Mucosa of stomach (tissue), 1 donor: Measurements from ENCODE around the gene OR5W2.
"Not testable (repeated sequence)": the region's sequence is repeated elsewhere in the genome, so short reads cannot be mapped to it uniquely, and the experiment has no call there.

Experiments
- H3K27me3 ChIP-seq: one replicate; pipeline ENCODE4 v1.7.0; 2013; ENCODE audit warnings: mild to moderate bottlenecking, low read length; ENCODE audit not compliant: control insufficient read depth, insufficient read depth
- H3K36me3 ChIP-seq: one replicate; pipeline ENCODE4 v1.7.0; 2013; ENCODE audit warnings: low read length; ENCODE audit not compliant: control insufficient read depth, insufficient read depth
- H3K4me1 ChIP-seq: one replicate; pipeline ENCODE4 v1.7.0; 2013; ENCODE audit warnings: mild to moderate bottlenecking, low read length; ENCODE audit not compliant: control insufficient read depth, insufficient read depth
- H3K4me3 ChIP-seq: one replicate; pipeline ENCODE4 v1.7.0; 2013; ENCODE audit warnings: low read length
- H3K9ac ChIP-seq: one replicate; pipeline ENCODE4 v1.7.0; 2013; ENCODE audit warnings: mild to moderate bottlenecking, low read length, moderate library complexity
- H3K9me3 ChIP-seq: one replicate; pipeline ENCODE4 v1.7.0; 2013; ENCODE audit warnings: mild to moderate bottlenecking, low read length, moderate library complexity; ENCODE audit not compliant: control insufficient read depth
- donor health status: Pancreatic carcinoma.

Gene OR5W2

DNA sequence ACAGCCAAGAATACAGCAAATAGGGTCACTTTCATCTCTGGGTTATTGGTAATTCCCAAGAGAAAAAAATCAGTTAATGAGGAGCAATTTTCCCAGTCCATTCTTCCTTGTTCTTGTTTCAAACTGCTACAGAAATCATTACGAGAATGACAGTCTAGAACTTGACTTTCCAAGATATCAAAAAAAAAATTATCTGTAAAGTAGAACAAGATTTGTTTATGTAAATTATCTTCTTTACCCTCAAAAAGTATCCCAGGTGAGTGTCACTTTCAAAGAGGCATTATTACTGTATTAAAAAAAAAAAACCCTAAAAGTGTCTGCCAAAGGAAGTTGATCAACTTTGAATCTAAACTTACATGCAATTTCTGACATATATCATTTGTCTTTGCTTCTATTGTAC, at the start of gene OR5W2:
Gene OR5W2, minus strand, starts transcription at position 101 of the 400 bp plus-strand sequence. Its CDS starts 0 bp downstream, at position 101.
- Histone ChIP-seq H3K9me3 (no peaks in the 10 kb centered on the region), H3K4me3 (no peak within 1 kb of the TSS), H3K27me3 (no peaks in the 10 kb centered on the region), H3K4me1 (no peaks in the 10 kb centered on the region), H3K36me3 (no peaks in the 10 kb centered on the region), H3K9ac (no peak within 1 kb of the TSS)

- H3K27me3 ChIP-seq, result no peaks in the 10 kb centered on the region
- no peak overlapping the region for H3K4me3 ChIP-seq
- H3K4me1 ChIP-seq, result no peaks in the 10 kb centered on the region
- no peaks in the 10 kb centered on the region for H3K36me3 ChIP-seq
- H3K9ac ChIP-seq, result no peak overlapping the region
- H3K9me3 ChIP-seq, result no peaks in the 10 kb centered on the region
Measured at GRCh38 chr11:55956521-55956920, 42.1 kb upstream of the OR5W2 start.

DNA sequence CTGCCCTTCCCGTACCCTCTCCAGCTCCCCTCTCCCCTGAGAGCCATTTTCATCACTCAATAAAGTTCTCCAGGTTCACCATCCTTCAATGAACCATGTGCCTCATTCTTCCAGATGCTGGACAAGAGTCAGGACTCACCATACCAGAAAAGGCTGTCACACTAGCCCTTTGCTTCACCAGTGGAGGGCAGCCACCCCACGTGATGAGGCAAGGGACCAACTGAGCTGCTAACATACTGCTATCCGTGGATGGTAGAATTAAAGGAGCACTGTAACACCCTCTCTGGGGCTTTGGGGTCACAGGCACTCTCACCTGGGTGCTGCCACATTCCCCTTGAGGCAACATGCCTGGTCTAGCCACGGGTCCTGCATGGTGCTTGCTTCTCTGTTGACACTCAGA, 34.9 kb upstream of the OR5W2 start:
- Histone ChIP-seq H3K27me3 (no peaks in the 10 kb centered on the region), H3K4me3 (no peak overlapping the region), H3K9ac (no peak overlapping the region), H3K4me1 (no peaks in the 10 kb centered on the region), H3K9me3 (no peaks in the 10 kb centered on the region), H3K36me3 (no peaks in the 10 kb centered on the region)

- Histone ChIP-seq H3K27me3 (no peaks in the 10 kb centered on the region), H3K4me1 (no peaks in the 10 kb centered on the region), H3K36me3 (no peaks in the 10 kb centered on the region), H3K9ac (no peak overlapping the region), H3K4me3 (no peak overlapping the region), H3K9me3 (no peaks in the 10 kb centered on the region)
Measured at GRCh38 chr11:55942785-55943392, 28.5 kb upstream of the OR5W2 start.

GRCh38 chr11:55936300-55936699, 21.9 kb upstream of the OR5W2 start, which contains the start of gene OR5I1:
Gene OR5I1, minus strand, starts transcription at chr11:55936400. Its CDS starts 0 bp downstream, at chr11:55936400.
- H3K9ac ChIP-seq, result no peak within 1 kb of the TSS
- no peaks in the 10 kb centered on the region for H3K36me3 ChIP-seq
- H3K4me3 ChIP-seq, result no peak within 1 kb of the TSS
- H3K27me3 ChIP-seq, result no peaks in the 10 kb centered on the region
- H3K9me3 ChIP-seq, result no peaks in the 10 kb centered on the region
- no peaks in the 10 kb centered on the region for H3K4me1 ChIP-seq

GRCh38 chr11:55920537-55920936, 6.2 kb upstream of the OR5W2 start:
- Histone ChIP-seq H3K4me1 (no peaks in the 10 kb centered on the region), H3K4me3 (no peak overlapping the region), H3K36me3 (no peaks in the 10 kb centered on the region), H3K27me3 (no peaks in the 10 kb centered on the region), H3K9ac (no peak overlapping the region), H3K9me3 (no peaks in the 10 kb centered on the region)

DNA sequence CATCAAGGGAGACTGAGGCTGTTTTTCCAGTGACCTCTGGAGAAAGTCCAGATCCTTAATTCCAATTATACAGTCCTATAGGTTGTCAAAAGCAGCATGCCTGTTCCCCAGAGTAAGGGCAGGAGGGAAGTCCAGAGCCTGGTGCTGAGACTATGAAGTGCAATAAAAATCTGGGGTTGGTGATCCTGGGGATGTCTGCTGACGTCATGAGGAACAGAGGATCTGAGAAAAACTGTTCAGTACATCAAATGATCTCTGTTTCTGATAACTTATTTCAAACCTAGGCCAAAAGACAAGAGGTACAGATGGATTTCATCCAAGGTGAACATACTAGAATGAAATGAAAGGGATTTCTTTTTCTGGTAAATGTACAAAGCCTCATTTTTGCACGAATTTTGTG, 12.1 kb downstream of the OR5W2 start:
- no peaks in the 10 kb centered on the region for H3K27me3 ChIP-seq
- no peaks in the 10 kb centered on the region for H3K36me3 ChIP-seq
- H3K9ac ChIP-seq, result no peak overlapping the region
- H3K4me3 ChIP-seq, result no peak overlapping the region
- H3K4me1 ChIP-seq, result no peaks in the 10 kb centered on the region
- no peaks in the 10 kb centered on the region for H3K9me3 ChIP-seq

DNA sequence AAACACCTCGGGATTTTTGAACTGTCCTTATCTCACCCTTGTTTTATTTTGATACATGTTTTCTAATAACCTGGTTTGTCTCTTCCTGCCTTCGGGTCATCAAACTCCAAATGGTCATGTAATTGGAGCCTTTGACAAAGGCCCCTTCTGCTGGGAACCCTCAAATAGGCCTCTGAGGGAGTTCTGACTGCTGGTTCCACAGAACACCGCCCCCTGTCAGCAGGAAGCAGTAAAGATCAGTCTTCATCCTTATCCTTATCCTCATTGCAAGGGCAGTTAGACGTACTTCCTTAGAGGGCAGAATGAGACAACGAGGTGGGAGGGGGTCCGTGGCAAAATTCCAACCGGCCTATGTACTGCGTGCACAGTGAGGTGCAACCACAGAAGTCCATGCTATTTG, 19.2 kb downstream of the OR5W2 start:
- Histone ChIP-seq H3K27me3 (no peaks in the 10 kb centered on the region), H3K4me1 (no peaks in the 10 kb centered on the region)

GRCh38 chr11:55885481-55885880, 28.9 kb downstream of the OR5W2 start:
- not testable (repeated sequence) for H3K36me3 ChIP-seq, H3K27me3 ChIP-seq, H3K9me3 ChIP-seq, H3K9ac ChIP-seq, H3K4me1 ChIP-seq, H3K4me3 ChIP-seq

More for the DNA sequence above, 19.2 kb downstream of the OR5W2 start:
- Histone ChIP-seq H3K36me3 (no peaks in the 10 kb centered on the region), H3K9ac (no peak overlapping the region), H3K9me3 (no peaks in the 10 kb centered on the region), H3K4me3 (no peak overlapping the region)

DNA sequence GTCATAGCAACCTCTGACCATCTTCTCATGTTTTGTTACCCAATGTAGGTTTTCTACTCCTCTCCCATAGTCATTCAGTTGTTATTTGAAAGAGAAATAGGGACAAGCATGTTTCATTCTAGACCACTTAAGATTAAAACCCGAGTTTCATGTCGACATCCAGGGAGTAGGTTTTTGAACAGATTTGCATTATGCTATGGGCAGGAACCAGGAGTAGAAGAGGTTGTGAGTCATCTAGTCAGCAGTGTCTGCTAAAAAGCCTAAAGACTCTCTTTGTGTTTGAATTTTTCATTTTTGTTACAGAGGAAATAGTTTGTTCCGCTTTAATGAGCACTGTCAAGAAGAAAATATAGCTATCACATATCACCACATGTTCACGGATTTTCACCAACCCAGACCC, 29.4 kb downstream of the OR5W2 start:
- not testable (repeated sequence) for H3K4me1 ChIP-seq

DNA sequence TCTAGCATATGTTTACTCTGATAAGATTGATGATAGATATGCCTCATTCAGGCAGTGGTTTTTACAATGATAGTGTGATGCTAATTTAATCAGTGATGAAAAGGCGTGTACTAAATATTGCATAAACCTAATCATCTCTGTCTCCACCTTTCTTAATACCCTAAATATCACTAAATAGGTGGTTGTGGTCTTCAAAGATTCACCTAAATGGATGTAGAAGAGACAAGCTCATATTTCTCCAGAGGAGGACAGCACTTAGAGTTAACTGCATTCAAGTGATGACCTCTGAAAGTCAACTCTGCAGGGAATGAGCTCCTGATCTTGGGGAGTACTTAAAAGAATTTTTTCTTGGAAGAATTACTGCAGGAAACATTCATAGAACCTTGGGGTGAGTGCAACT, 31.4 kb downstream of the OR5W2 start, which contains the start of gene TRIM51:
Gene TRIM51, plus strand, starts transcription at position 301 of the 400 bp plus-strand sequence. CDS start 2,132 bp downstream, outside the sequence.
- not testable (repeated sequence) for H3K27me3 ChIP-seq, H3K36me3 ChIP-seq, H3K4me3 ChIP-seq, H3K4me1 ChIP-seq, H3K9me3 ChIP-seq, H3K9ac ChIP-seq

More for the DNA sequence above, 29.4 kb downstream of the OR5W2 start:
- H3K9ac ChIP-seq, H3K36me3 ChIP-seq, H3K9me3 ChIP-seq, H3K27me3 ChIP-seq, H3K4me3 ChIP-seq: not testable (repeated sequence)

DNA sequence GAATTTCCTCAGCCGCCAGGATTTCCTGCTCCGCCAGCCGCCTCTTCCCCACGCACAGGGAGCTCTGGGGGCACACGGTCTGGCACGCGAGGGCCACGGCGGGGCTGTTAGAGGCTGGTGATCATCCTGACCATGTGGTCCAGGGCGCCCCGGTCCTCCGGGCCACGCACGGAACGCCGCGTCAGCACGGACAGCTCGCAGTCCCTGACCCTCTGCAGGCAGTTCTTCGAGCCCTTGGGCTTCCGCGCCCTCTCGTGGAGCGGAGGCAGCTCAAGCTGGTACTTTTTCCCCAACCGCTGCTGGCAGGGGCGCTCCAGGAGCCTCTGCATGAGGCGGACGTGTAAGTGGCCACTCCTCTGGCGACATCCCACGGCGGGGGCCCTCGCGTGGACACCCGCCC, 41.2 kb downstream of the OR5W2 start:
- H3K4me1 ChIP-seq, H3K27me3 ChIP-seq, H3K9me3 ChIP-seq, H3K36me3 ChIP-seq, H3K9ac ChIP-seq, H3K4me3 ChIP-seq: not testable (repeated sequence)

DNA sequence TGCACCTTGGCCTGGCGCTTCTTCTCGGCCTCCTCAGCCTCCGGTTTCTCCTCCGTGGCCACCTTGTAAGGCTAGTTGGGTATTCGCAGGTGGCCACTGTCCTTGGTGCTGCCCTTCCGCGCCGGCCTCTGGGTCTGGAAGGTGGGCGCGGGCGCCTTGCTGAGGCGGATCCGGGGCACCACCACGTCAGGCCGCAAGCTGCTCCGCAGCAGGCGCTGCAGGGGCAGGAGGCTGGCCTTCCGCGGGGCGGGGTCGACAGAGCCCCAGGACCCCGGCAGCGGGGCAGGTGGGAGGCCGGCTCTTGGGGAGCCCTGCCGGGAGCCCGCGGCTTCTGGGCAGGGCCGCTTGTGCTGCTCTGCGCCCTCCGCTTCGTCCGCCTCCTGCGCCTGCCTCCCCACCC, 41.7 kb downstream of the OR5W2 start:
- H3K4me1 ChIP-seq, H3K9ac ChIP-seq, H3K9me3 ChIP-seq, H3K4me3 ChIP-seq, H3K27me3 ChIP-seq, H3K36me3 ChIP-seq: not testable (repeated sequence)
